ENCODE results near the gene FAM153A.
"Not testable (repeated sequence)": the region's sequence is repeated elsewhere in the genome, so short reads cannot be mapped to it uniquely, and the experiment has no call there.

The FAM153A gene

GRCh38 chr5:177812160-177812743, 29.6 kb upstream of the FAM153A start:
- H2AFZ ChIP-seq (ENCODE audit: low read length); H3K9me2 ChIP-seq (ENCODE audit: low read depth, low read length); H3K9ac ChIP-seq (ENCODE audit: low read length); H3K4me2 ChIP-seq (ENCODE audit: low read length); H3F3A ChIP-seq (ENCODE audit: insufficient read depth, low read length); H3K4me1 ChIP-seq (ENCODE audit: insufficient read depth, low read length, severe bottlenecking); H3K79me2 ChIP-seq (ENCODE audit: insufficient read depth, low read length); H3K27me3 ChIP-seq (ENCODE audit: insufficient read depth, low read length); H4K20me1 ChIP-seq (ENCODE audit: insufficient read depth, low read length); H3K9me3 ChIP-seq (ENCODE audit: low read length); H3K27ac ChIP-seq (ENCODE audit: low read depth, low read length, poor library complexity, severe bottlenecking); H3K36me3 ChIP-seq (ENCODE audit: insufficient read depth, low read length); H3K4me3 ChIP-seq (ENCODE audit: low read depth, low read length, poor library complexity, severe bottlenecking): not testable (repeated sequence)

- H3K27ac ChIP-seq (ENCODE audit: low read depth, low read length, poor library complexity, severe bottlenecking); H3K4me2 ChIP-seq (ENCODE audit: low read length); H3K9me3 ChIP-seq (ENCODE audit: low read length); H3K36me3 ChIP-seq (ENCODE audit: insufficient read depth, low read length); H3K79me2 ChIP-seq (ENCODE audit: insufficient read depth, low read length); H3K4me1 ChIP-seq (ENCODE audit: insufficient read depth, low read length, severe bottlenecking); H2AFZ ChIP-seq (ENCODE audit: low read length); H4K20me1 ChIP-seq (ENCODE audit: insufficient read depth, low read length); H3F3A ChIP-seq (ENCODE audit: insufficient read depth, low read length); H3K27me3 ChIP-seq (ENCODE audit: insufficient read depth, low read length); H3K4me3 ChIP-seq (ENCODE audit: low read depth, low read length, poor library complexity, severe bottlenecking); H3K9ac ChIP-seq (ENCODE audit: low read length); H3K9me2 ChIP-seq (ENCODE audit: low read depth, low read length): not testable (repeated sequence)
Measured at GRCh38 chr5:177809209-177809913, 26.7 kb upstream of the FAM153A start.

- H3K9ac ChIP-seq (ENCODE audit: low read length); H2AFZ ChIP-seq (ENCODE audit: low read length); H3K4me2 ChIP-seq (ENCODE audit: low read length); H3K27ac ChIP-seq (ENCODE audit: low read depth, low read length, poor library complexity, severe bottlenecking); H3K36me3 ChIP-seq (ENCODE audit: insufficient read depth, low read length); H3K27me3 ChIP-seq (ENCODE audit: insufficient read depth, low read length); H3K4me3 ChIP-seq (ENCODE audit: low read depth, low read length, poor library complexity, severe bottlenecking); H3K79me2 ChIP-seq (ENCODE audit: insufficient read depth, low read length); H3F3A ChIP-seq (ENCODE audit: insufficient read depth, low read length); H4K20me1 ChIP-seq (ENCODE audit: insufficient read depth, low read length); H3K4me1 ChIP-seq (ENCODE audit: insufficient read depth, low read length, severe bottlenecking); H3K9me2 ChIP-seq (ENCODE audit: low read depth, low read length); H3K9me3 ChIP-seq (ENCODE audit: low read length): not testable (repeated sequence)
Measured at GRCh38 chr5:177808420-177808819, 25.7 kb upstream of the FAM153A start.

- not testable (repeated sequence) for H3K9ac ChIP-seq (ENCODE audit: low read length); H3K79me2 ChIP-seq (ENCODE audit: insufficient read depth, low read length); H3K9me3 ChIP-seq (ENCODE audit: low read length); H3K4me3 ChIP-seq (ENCODE audit: low read depth, low read length, poor library complexity, severe bottlenecking); H3K4me2 ChIP-seq (ENCODE audit: low read length); H3K9me2 ChIP-seq (ENCODE audit: low read depth, low read length); H3F3A ChIP-seq (ENCODE audit: insufficient read depth, low read length); H3K36me3 ChIP-seq (ENCODE audit: insufficient read depth, low read length); H2AFZ ChIP-seq (ENCODE audit: low read length); H4K20me1 ChIP-seq (ENCODE audit: insufficient read depth, low read length); H3K27ac ChIP-seq (ENCODE audit: low read depth, low read length, poor library complexity, severe bottlenecking); H3K27me3 ChIP-seq (ENCODE audit: insufficient read depth, low read length); H3K4me1 ChIP-seq (ENCODE audit: insufficient read depth, low read length, severe bottlenecking)
Measured at GRCh38 chr5:177807265-177807664, 24.6 kb upstream of the FAM153A start.

GRCh38 chr5:177801427-177801826, 18.7 kb upstream of the FAM153A start:
- not testable (repeated sequence) for H2AFZ ChIP-seq (ENCODE audit: low read length); H3K79me2 ChIP-seq (ENCODE audit: insufficient read depth, low read length); H3K9ac ChIP-seq (ENCODE audit: low read length); H3K4me3 ChIP-seq (ENCODE audit: low read depth, low read length, poor library complexity, severe bottlenecking); H3K4me1 ChIP-seq (ENCODE audit: insufficient read depth, low read length, severe bottlenecking); H3K9me2 ChIP-seq (ENCODE audit: low read depth, low read length); H3K9me3 ChIP-seq (ENCODE audit: low read length); H3F3A ChIP-seq (ENCODE audit: insufficient read depth, low read length); H3K27me3 ChIP-seq (ENCODE audit: insufficient read depth, low read length); H4K20me1 ChIP-seq (ENCODE audit: insufficient read depth, low read length); H3K4me2 ChIP-seq (ENCODE audit: low read length); H3K36me3 ChIP-seq (ENCODE audit: insufficient read depth, low read length); H3K27ac ChIP-seq (ENCODE audit: low read depth, low read length, poor library complexity, severe bottlenecking)

GRCh38 chr5:177798237-177798840, 15.6 kb upstream of the FAM153A start:
- not testable (repeated sequence) for H3K27me3 ChIP-seq (ENCODE audit: insufficient read depth, low read length); H3K4me2 ChIP-seq (ENCODE audit: low read length); H3K9ac ChIP-seq (ENCODE audit: low read length); H3K9me3 ChIP-seq (ENCODE audit: low read length); H3K36me3 ChIP-seq (ENCODE audit: insufficient read depth, low read length); H3K4me1 ChIP-seq (ENCODE audit: insufficient read depth, low read length, severe bottlenecking); H3F3A ChIP-seq (ENCODE audit: insufficient read depth, low read length); H3K9me2 ChIP-seq (ENCODE audit: low read depth, low read length); H4K20me1 ChIP-seq (ENCODE audit: insufficient read depth, low read length); H3K79me2 ChIP-seq (ENCODE audit: insufficient read depth, low read length); H3K27ac ChIP-seq (ENCODE audit: low read depth, low read length, poor library complexity, severe bottlenecking); H2AFZ ChIP-seq (ENCODE audit: low read length); H3K4me3 ChIP-seq (ENCODE audit: low read depth, low read length, poor library complexity, severe bottlenecking)

- not testable (repeated sequence) for H3K4me3 ChIP-seq (ENCODE audit: low read depth, low read length, poor library complexity, severe bottlenecking); H3F3A ChIP-seq (ENCODE audit: insufficient read depth, low read length); H3K79me2 ChIP-seq (ENCODE audit: insufficient read depth, low read length); H2AFZ ChIP-seq (ENCODE audit: low read length); H3K27ac ChIP-seq (ENCODE audit: low read depth, low read length, poor library complexity, severe bottlenecking); H3K27me3 ChIP-seq (ENCODE audit: insufficient read depth, low read length); H3K9ac ChIP-seq (ENCODE audit: low read length); H3K4me1 ChIP-seq (ENCODE audit: insufficient read depth, low read length, severe bottlenecking); H4K20me1 ChIP-seq (ENCODE audit: insufficient read depth, low read length); H3K4me2 ChIP-seq (ENCODE audit: low read length); H3K9me2 ChIP-seq (ENCODE audit: low read depth, low read length); H3K9me3 ChIP-seq (ENCODE audit: low read length); H3K36me3 ChIP-seq (ENCODE audit: insufficient read depth, low read length)
Measured at GRCh38 chr5:177793272-177793671, 10.6 kb upstream of the FAM153A start.

All from OCI-LY1 (cell line).